ENCODE data around the gene BTBD9.
A peak's percentile ranks its signal among the peaks of the same experiment; 100 is the strongest.

Gene BTBD9

GRCh38 chr6:38319256-38320212 is 320.2 kb downstream of the BTBD9 start:
- no peak for DNase-seq (ENCODE audit: extremely low read depth, insufficient read length)
- H3K27me3 ChIP-seq (replicated peaks; ENCODE audit: control insufficient read depth, insufficient read depth, low read length) = no peaks in the 10 kb centered on the region
- TF ChIP-seq, protein P1, sequence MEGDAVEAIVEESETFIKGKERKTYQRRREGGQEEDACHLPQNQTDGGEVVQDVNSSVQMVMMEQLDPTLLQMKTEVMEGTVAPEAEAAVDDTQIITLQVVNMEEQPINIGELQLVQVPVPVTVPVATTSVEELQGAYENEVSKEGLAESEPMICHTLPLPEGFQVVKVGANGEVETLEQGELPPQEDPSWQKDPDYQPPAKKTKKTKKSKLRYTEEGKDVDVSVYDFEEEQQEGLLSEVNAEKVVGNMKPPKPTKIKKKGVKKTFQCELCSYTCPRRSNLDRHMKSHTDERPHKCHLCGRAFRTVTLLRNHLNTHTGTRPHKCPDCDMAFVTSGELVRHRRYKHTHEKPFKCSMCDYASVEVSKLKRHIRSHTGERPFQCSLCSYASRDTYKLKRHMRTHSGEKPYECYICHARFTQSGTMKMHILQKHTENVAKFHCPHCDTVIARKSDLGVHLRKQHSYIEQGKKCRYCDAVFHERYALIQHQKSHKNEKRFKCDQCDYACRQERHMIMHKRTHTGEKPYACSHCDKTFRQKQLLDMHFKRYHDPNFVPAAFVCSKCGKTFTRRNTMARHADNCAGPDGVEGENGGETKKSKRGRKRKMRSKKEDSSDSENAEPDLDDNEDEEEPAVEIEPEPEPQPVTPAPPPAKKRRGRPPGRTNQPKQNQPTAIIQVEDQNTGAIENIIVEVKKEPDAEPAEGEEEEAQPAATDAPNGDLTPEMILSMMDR (IDR thresholded peaks at IDR 0.05; ENCODE audit: insufficient read depth, low read length, poor library complexity, severe bottlenecking) = no peak
- no peak overlapping the region for H3K4me3 ChIP-seq (replicated peaks; ENCODE audit: low read depth, low read length)
- H3K36me3 ChIP-seq (ENCODE audit: control insufficient read depth, insufficient read depth, low read length) = no peaks in the 10 kb centered on the region

- peak; percentile 73 for DNase-seq (ENCODE audit: extremely low read depth, insufficient read length)
- Histone ChIP-seq H3K4me3 (replicated peaks; ENCODE audit: low read depth, low read length) (no peak overlapping the region), H3K27me3 (replicated peaks; ENCODE audit: control insufficient read depth, insufficient read depth, low read length) (no peaks in the 10 kb centered on the region), H3K36me3 (ENCODE audit: control insufficient read depth, insufficient read depth, low read length) (no peaks in the 10 kb centered on the region)
- TF ChIP-seq, protein P1 (IDR thresholded peaks at IDR 0.05; ENCODE audit: insufficient read depth, low read length, poor library complexity, severe bottlenecking) = no peak
Observed at GRCh38 chr6:38316099-38316868, 323.4 kb downstream of the BTBD9 start.

DNA sequence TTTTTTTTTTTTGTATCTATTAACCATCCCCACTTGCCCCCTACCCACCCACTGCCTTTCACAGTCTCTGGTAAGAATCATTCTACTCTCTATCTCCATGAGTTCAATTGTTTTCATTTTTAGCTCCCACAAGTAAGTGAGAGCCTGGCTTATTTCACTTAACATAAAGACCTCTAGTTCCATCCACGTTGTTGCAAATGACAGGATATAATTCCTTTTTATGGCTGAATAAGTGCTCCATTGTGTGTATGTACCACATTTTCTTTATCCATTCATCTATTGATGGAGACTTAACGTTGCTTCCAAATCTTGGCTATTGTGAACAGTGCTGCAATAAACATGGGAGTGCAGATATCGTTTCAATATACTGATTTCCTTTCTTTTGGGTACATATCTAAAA is 328.5 kb downstream of the BTBD9 start:
- DNase-seq (ENCODE audit: extremely low read depth, insufficient read length) = no peak
- Histone ChIP-seq H3K36me3 (ENCODE audit: control insufficient read depth, insufficient read depth, low read length) (no peaks in the 10 kb centered on the region), H3K4me3 (replicated peaks; ENCODE audit: low read depth, low read length) (no peak overlapping the region), H3K27me3 (replicated peaks; ENCODE audit: control insufficient read depth, insufficient read depth, low read length) (no peaks in the 10 kb centered on the region)
- TF ChIP-seq, protein P1 (IDR thresholded peaks at IDR 0.05; ENCODE audit: insufficient read depth, low read length, poor library complexity, severe bottlenecking) = no peak

DNA sequence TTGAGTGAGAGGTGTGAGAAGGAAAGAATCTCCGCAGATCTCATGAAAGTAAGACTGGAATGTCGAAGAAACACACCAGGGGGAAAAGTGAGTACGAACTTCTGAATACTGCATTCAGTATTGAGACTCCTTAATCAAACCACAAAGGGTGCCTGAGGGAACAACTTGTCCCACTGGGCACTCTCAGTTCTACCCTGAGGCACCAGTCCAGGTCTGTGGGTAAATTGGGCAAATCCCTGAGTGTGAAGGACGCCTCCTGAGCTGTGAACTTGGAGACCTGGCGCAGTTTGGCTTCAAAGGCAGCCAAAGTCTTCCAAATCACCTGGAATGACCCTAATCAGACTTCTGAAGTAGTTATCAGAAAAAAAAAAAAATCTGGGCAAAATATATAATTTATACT is 329.7 kb downstream of the BTBD9 start:
- TF ChIP-seq, protein P1 (IDR thresholded peaks at IDR 0.05; ENCODE audit: insufficient read depth, low read length, poor library complexity, severe bottlenecking) = no peak
- no peak for DNase-seq (ENCODE audit: extremely low read depth, insufficient read length)
- no peak overlapping the region for H3K4me3 ChIP-seq (replicated peaks; ENCODE audit: low read depth, low read length)
- H3K27me3 ChIP-seq (replicated peaks; ENCODE audit: control insufficient read depth, insufficient read depth, low read length) = no peaks in the 10 kb centered on the region
- H3K36me3 ChIP-seq (ENCODE audit: control insufficient read depth, insufficient read depth, low read length) = no peaks in the 10 kb centered on the region

GRCh38 chr6:38307740-38308139 is 332.0 kb downstream of the BTBD9 start:
- TF ChIP-seq, protein P1 (IDR thresholded peaks at IDR 0.05; ENCODE audit: insufficient read depth, low read length, poor library complexity, severe bottlenecking) = no peak
- no peaks in the 10 kb centered on the region for H3K27me3 ChIP-seq (replicated peaks; ENCODE audit: control insufficient read depth, insufficient read depth, low read length)
- no peaks in the 10 kb centered on the region for H3K36me3 ChIP-seq (ENCODE audit: control insufficient read depth, insufficient read depth, low read length)
- H3K4me3 ChIP-seq (replicated peaks; ENCODE audit: low read depth, low read length) = no peak overlapping the region
- peak; percentile 55 for DNase-seq (ENCODE audit: extremely low read depth, insufficient read length)

All from GM06990 (cell line).